NCI-H748 (cell line): ENCODE data around the gene MICOS13.
A peak's percentile ranks its signal among the peaks of the same experiment; 100 is the strongest.
"Not testable (repeated sequence)": the region's sequence is repeated elsewhere in the genome, so short reads cannot be mapped to it uniquely, and the experiment has no call there.

ENCODE experiments used
- DNase-seq: peaks from one replicate; lab custom pipeline; 2025; ENCODE audit not compliant: unreplicated experiment; lab: John Stamatoyannopoulos, UW

Gene MICOS13

DNA sequence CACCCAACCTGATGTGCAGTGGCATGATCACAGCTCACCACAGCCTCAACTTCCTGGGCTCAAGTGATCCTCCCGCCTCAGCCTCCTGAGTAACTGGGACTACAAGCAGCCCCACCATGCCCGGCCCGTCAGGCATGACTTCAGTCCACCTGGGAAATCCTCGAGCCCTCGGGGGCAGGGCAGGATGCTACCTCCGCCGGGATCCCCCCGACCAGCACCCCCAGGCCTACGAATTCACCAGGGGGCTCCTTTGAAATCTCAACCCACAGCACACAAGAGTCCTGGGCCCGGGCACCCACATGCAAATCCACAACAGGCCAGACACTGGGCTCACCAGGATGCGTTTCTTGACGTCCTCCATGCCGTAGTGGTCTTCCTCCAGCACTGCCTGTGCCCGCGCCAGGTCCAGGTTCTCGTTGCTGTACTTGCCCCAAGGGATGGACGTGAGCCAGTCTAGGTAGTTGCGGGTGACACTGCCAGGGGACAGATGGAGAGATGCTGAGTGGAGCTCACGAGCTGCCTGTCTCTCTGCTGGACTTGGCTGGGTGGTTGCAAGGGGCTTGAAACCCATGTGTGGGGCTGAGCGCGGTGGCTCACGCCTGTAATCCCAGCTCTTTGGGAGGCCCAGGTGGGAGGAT, 20.3 kb upstream of the MICOS13 start:
- DNase-seq: no peak

DNA sequence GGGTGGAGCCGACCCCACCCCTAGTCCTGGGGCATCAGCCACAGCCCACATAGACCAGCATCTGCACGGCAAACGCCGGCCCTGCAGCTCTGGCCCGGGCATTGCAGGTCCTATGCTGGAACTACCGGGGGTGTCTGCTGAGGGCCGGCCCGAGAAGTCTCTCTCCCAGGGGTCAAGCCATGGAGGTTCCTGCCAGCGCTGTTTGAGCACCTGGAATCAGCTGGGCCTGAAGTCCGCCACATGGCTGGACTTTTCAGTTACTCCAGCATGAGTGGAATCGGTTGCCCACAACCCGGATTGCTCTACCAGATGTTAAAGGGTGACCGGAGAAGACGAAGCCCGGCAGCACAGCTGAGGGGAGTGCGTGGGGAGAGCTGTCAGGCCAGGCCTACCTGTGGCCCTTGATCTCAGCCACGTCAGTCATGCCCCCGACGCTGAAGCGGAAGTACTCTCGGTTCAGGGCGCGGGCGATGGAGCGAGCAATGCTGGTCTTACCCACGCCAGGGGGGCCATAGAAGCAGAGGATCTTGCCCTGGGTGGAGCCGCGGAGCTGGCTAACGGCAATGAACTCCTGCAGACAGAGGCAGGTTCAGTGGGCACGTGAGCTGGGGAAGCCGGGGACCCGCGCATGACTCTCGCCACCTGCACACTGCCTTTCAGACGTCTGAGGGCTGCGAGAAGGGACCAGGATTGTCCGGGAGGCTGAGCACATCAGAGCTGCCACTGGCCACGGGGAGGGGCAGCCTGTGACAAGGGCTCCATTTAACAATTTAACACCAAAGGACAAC, 18.5 kb upstream of the MICOS13 start:
- no peak for DNase-seq

DNA sequence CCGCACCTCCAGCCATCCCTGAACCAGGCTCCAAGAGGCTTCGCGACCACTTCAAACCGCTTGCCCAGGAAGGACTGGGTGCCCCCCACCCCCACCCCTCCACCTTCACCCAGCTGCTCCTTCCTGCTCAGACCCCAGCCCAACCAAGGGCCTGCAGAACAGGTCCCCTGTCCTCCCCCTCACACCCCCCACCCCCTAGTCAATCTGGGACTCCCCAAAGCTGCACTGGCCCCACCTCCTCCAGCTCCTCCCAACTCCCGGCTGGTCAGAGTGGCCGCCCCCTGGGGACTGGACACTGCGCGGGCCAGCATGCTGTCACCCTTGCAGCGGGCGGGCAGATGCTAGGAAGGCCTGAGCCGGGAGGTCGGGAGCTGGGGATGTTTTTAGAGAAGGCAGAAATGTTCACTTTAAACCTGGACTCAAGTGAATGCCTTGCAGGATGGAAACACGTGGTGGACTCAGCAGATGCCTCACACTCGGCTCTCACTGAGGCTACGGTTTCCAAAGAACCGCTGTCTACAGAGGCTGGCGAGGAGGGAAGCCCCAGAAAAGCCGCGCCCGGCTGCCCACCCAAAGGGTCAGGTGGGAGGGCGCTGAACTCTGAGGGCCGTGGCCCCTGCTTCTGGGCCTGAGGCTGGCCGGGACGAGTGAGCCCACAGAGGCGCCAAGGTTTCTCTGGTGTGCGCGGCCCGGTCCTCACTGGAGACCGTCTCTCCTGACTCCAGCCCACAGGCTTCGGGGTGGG, 17.7 kb upstream of the MICOS13 start:
- DNase-seq: no peak

DNA sequence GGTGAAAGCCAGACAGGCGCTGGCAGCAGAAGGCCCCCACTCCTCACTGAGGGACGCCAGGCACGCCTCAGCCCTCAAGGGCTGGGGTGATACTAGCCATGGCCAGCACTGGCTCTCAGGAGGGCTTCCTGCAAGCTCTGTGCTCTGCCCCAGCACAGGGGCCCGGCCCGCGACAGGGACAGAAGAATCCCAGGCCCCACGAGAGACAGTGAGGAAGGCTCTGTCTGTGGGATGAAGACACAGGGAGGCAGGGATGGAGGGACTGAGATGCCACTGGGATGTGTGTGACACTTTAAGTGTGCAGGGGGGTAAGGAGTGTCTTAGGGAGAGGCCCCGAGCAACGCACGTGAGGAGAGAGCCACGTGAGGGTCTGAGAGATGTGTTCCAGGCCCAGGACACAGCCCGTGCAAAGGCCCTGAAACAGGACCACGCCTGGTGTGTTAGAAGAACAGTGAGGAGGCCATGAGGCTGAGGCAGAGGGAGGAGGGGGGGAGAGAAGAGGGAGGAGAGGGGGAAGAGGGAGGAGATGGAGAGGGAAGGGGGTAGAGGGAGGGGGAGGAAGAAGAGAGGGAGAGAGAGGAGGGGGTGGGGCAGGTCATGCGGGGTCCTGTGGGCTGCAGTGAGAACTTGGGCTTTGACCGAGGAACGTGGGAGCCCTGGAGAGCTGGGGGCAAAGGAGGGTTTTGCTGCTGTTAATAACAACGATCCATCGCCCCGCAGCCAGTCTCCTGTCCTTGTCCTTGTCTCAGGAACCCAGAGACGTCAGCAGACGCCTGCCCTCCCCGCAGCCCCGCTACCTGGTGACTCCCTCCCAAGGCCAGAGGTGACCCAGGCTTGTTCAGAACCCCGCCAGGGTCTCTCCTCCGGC, 16.9 kb upstream of the MICOS13 start:
- DNase-seq: no peak

DNA sequence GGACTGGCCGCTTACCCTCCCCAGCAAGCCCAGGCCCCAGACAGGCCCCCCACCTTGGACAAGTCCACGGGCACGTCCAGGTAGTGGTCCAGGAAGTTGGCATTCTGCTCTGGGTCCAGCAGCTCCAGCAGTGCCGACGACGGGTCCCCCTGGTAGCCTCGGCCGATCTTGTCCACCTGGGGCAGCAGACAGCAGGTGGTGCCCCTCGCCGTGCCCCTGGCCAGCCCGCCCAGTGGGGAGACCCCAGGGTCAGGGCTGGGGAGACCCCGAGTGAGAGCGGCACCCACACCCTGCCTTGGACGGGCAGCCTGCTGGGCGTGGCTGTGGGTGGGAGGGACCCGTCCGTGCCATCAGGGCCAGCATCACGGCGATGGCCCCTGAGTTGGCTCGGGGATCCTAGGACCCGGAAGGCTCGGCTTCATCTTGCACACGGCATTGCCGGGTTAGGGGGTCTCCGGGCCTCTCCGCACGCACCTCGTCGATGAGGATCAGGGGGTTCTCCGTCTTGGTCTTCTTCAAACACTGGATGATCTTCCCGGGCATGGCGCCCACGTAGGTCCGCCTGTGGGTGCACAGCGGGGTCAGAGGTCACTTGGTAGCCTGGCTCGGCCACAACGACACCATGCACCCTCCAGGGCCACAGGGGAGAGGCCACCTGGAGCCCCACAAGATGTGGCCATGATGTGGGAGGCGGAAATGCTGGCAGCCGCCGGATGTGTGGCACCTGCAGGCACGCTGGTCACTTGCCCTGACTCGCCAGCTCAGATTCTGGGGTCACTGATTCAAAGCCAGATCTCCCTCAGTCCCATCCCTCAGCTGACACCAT, 16.1 kb upstream of the MICOS13 start:
- no peak for DNase-seq

DNA sequence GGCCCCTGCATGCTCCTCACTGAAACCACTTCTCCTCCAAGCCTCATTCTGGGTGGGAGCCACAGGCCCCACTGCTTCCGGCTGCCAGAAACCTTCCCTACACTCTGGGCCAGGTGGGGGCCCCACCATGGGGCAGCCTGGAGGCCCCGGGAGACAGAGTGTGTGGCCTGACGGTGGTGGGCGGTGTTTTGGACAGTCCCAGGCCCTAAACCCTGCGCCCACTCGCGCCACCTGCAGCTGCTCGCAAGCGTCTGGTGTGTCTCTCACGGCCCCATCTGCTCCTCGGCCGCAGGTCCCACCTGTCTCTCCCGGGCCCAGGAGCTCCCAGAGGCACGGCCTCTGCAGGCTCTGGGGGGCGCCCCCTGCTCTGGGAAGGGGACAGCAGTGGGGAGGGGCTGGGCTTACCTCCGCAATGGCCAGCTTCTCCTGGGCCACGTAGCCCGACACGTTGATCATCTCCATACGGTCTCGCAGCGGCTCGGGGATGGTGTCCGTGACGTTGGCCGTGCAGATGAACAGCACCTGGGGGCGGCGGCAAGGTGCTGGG, 15.4 kb upstream of the MICOS13 start:
- no peak for DNase-seq

DNA sequence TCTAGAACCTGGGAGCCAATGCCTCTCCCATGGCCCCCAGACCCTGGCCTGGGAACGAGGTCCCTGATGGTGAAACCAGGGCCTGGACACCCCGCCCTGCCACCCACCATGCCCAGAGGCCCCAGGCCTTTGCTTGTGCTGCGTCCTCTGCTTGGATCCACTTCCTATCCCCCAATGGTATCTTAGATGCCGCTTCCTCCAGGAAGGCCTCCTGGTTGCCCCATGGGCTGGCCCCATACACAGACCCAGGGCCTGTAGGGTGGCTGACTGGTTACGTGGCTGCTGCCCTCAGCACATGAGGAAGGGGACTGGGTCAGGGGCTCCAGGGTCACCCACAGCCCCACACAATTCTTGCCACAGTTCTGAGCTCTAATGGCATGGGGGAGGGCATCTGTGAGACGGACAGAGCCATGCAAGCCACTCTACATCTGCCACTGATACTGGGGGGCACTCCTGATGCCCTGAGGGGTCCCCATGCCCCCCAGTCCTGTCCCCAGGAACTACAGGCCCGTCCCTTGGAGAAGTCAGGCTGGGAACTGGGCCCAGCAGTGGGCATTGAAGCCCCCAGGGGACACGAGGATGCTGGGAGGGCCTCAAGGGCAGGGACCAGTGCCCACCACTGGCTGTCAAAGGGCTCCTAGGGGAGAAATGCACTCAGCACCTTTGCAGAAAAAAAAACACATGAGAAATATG, 14.8 kb upstream of the MICOS13 start:
- DNase-seq: no peak

DNA sequence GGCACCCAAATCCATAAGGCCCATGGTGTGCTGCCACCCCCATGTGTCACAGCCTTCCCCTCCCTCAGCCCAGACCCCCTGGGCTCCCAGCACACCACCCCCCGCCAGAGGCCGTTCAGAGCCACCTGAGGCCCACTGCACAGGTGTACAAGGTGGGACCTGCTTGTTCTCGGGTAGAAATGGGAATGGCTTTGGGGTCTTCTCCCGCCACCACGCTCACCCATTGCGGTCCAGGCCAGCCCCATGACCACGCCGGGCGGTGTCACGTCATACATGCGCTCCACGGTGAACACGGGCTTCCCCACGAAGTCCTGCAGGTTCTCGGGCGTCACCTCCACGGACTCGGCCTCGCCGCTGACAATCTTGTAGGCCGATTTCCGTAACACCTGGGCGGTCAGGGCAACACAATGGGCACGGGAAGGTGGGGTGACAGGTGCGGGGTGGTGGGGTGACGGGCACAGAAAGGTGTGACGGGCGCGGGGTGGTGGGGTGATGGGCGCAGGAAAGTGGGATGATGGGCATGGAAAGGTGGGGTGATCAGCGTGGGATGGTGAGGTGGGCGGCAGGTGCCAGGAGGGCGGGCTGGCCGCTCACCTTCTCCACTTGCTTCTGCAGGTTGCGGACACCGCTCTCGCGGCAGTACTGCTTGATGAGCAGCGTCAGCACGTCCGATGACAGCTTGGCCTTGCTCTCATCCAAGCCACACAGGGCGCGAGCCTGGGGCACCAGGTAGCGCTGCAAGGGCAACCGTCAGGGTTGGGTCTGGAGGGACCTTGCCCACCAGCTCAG, 14.0 kb upstream of the MICOS13 start:
- no peak for DNase-seq

DNA sequence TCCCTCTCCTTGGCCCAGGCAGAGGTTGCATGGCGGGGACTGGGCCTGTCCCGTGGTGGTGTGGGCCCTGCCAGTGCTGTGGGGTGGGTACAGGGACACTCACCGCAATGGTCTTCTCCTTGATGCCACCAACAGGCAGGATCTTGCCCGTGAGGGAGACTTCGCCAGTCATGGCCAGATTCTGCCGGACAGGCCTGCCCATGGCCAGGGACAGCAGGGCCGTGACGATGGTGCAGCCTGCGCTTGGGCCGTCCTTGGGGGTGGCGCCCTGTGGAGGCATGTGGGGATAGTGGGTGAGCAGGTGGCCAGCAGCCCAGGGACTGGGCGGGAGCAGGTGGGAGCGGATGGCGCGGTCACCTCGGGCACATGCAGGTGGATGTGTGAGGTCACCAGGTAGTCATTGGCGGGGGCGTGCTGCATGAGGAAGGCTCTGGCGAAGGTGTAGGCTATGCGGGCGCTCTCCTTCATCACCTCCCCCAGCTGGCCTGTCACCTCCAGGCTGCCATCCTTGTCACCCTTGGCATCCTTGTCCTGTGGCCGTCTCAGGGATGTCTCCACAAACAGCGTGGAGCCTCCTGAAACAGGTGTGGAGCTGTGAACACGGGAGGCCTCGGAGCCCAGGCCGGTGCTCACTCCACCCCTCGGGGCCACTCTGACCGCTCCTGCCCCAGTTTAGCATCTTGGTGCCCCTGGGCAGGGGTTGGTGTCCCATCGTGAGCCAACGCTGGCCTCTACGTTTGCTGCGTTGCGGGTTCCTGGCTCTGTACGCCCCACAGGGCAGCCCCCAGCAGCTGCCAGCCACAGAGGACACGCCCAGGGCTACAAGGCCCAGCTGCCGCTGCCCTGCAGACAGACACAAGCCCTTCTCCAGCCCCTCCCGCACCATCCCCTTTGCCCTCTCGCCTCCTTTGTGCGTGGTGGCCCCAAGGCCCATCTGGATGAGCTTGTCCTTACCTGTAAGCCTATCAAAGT, 13.2 kb upstream of the MICOS13 start:
- no peak for DNase-seq

DNA sequence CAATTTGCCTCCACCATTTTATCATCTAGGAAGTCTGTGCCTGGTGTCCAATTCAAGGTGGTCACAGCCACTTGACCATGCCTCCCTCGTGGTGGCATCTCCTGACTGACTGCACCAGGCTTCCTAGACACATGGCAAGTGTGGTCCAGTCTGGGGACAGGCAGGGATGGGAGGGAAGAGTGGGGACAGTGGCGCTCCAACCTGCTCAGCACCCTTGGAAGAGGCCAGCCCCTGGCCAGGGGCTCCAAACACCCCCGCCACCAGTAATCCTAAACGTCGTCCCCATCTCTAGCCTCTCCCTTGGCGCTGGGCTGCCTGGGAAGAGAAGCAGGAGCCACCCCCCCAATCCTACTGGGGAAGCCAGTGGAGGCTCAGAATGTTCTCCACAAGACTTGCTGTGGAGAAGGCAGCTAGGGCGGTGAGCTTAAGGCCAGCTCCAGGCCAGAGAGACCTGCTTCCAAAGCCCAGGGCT, 12.4 kb upstream of the MICOS13 start:
- no peak for DNase-seq

DNA sequence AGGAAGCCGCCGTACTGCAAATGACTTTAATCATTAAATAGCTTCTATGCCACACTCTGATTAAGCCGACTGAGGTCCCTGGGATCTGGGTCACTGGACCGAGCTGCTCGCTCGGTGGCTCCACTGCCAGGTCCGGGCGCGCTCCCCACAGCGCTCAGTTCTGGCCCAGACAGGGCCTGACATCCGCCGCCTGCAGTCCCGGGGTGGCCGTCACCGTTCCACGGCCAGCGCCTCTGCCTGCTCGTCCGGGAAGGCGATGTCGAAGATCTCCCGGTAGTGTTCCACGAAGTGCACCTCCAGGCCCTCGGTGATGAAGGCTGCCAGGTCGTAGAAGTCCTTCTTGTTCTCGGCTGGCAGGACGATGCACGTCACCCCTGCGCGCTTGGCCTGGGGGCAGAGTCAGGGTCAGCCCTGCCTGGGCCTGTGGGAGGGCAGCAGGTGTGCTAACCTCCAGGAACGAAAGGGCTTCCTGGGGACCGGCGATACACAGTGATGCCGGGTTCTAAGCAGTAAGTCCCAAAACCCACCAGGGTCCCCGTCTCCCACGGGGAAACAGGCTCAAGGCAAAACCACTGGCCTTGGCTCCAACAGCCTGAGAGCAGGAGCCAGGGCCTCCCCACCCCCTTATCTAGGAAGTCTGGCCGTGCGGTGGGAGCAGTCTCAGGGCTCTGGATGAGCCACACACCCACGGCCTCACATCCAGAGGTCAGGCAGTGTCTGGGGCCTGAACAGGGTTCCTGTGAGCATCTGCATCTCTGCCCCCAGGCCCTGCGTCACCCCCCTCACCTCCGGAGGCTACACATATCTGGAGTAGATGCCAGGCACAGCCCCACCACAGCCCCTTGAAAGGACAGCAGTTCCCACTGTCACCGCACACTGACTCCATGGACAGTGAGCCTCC, 11.8 kb upstream of the MICOS13 start:
- no peak for DNase-seq

DNA sequence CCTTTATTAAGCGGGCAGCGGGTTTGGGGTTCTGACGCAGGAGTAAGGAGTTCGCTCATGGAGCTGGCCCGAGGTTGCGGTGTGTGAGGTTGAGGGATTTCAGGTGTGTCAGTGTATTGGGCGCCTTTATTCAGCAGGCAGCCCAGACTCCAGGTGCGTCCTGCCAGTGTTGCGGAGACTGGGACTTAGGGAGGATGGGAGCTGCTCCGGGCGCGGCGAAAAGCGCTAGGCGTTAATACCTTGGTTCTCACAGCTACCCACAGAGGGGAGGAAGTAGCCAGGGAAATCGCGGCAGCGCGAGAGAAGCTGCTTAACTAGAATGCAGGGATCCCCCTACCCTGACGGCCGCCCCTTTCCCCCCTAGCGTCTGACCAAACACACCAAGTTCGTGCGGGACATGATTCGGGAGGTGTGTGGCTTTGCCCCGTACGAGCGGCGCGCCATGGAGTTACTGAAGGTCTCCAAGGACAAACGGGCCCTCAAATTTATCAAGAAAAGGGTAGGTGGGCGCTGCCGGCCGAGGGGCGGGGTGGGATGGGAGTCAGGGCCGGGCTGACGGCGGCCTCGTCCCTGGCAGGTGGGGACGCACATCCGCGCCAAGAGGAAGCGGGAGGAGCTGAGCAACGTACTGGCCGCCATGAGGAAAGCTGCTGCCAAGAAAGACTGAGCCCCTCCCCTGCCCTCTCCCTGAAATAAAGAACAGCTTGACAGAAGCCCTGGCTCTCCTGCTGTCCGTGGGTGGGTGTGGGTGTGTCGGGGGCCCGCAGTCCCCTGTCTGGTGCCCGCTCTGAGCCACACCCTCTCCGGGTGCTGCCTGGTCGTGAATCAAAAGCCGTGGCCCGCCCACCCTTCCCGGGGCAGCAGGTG, 10.9 kb upstream of the MICOS13 start:
- DNase-seq: peak; percentile 30

DNA sequence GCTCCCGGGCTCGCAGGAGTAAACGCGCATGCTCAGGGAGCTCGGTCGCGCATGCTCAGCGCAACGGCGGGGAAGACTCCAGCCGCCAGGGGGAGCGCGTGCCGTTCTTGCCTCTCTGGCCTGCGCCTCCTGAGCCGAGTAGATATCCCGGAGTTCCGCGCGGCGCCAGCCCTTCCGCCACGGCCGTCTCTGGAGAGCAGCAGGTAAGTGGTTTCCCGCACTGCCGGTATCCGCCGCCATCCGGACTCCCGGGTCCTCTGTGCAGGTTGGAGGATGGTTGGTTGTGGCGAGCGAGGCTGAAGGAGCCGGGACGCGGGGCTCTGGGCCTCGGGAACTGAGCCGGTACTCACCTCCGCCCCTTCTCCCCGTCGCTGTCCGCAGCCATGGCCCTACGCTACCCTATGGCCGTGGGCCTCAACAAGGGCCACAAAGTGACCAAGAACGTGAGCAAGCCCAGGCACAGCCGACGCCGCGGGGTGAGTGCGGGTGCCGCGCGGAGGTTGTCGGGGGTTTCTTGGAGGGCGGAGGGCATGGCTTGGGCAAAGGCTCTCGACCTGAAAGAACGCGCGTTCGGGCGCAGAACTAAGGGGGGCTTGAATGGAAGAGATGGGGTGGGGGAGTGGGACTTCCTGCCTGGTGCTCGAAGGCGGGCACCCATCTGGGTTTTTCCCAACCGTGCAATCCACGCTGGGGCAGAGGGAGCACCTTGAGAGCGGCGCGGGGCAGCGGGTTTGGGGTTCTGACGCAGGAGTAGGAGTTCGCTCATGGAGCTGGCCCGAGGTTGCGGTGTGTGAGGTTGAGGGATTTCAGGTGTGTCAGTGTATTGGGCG, 10.0 kb upstream of the MICOS13 start, which contains the start of gene RPL36:
Gene RPL36, plus strand, starts transcription at position 171 of the 830 bp plus-strand sequence. Its CDS starts 213 bp downstream, at position 384.
- peak; percentile 91 for DNase-seq

DNA sequence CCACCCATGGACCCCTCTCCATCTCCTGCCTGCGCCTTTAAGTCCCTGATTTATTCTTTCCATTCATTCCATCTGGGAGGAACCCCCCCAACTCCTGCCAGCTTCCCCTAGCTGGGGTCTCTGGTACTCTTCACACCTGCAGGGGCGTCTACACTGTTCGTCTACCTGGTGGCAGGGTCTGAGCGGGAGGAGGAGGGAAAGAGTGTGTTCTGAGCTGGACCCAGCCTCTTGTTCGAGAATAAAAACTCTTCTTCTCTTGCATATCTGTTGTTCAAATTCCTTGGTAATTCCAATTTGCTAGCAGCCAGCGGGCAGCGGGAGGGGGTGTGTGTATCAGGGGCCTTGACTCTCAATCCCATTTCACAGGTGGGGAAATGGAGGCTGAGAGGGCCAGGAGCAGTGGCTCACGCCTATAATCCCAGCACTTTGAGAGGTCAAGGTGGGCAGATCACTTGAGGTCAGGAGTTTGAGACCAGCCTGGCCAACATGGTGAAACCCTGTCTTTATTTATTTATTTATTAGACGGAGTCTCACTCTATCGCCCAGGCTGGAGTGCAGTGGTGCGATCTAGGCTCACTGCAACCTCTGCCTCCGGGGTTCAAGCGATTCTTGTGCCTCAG, 8.1 kb upstream of the MICOS13 start:
- DNase-seq: not testable (repeated sequence)
